Measurements from ENCODE around the gene SCARF1.

- TF ChIP-seq CTCF (IDR thresholded peaks at IDR 0.05) (no peak), MLX (CRISPR knock-in tag; IDR thresholded peaks at IDR 0.05) (no peak)
These were observed 56.5 kb downstream of the SCARF1 start for GRCh38 chr17:1588821-1589585.
